KMS-11 (cell line): ENCODE measurements around the gene OSTM1.

Experiments
- H2AFZ ChIP-seq: fragments of 200-600 bp; sonication (generic); 2 replicates; pipeline ENCODE4 v1.6.1; 2016; ENCODE audit warnings: antibody characterized with exemption, mixed run types, low read depth
- H3K27ac ChIP-seq: fragments of 200-600 bp; sonication (generic); 2 replicates; pipeline ENCODE4 v1.6.1; 2016; ENCODE audit warnings: mild to moderate bottlenecking, mixed run types
- H3K27me3 ChIP-seq: fragments of 200-600 bp; sonication (generic); 2 replicates; pipeline ENCODE4 v1.6.1; 2017; ENCODE audit warnings: mild to moderate bottlenecking, low read depth, mixed run types, moderate library complexity; ENCODE audit not compliant: insufficient read depth
- H3K36me3 ChIP-seq: fragments of 200-600 bp; sonication (generic); 2 replicates; pipeline ENCODE4 v1.6.1; 2017; ENCODE audit warnings: mild to moderate bottlenecking, mixed run types; ENCODE audit not compliant: insufficient read depth
- H3K4me1 ChIP-seq: fragments of 200-600 bp; sonication (generic); 2 replicates; pipeline ENCODE4 v1.6.1; 2016; ENCODE audit warnings: mild to moderate bottlenecking, low read depth, mixed run types; ENCODE audit not compliant: poor library complexity, severe bottlenecking
- H3K4me2 ChIP-seq: fragments of 200-600 bp; sonication (generic); 2 replicates; pipeline ENCODE4 v1.7.0; 2016; ENCODE audit warnings: mild to moderate bottlenecking, mixed run types
- H3K4me3 ChIP-seq: fragments of 200-600 bp; sonication (generic); IDR thresholded peaks from 2 replicates; pipeline ENCODE4 v1.6.1; 2017; ENCODE audit warnings: low read depth, low read length, mixed read lengths; ENCODE audit not compliant: insufficient read depth
- H3K79me2 ChIP-seq: fragments of 200-600 bp; sonication (generic); 2 replicates; pipeline ENCODE4 v1.6.1; 2016; ENCODE audit warnings: low read depth, mixed run types; ENCODE audit not compliant: insufficient read depth
- H3K9ac ChIP-seq: fragments of 200-600 bp; sonication (generic); 2 replicates; pipeline ENCODE4 v1.6.1; 2016; ENCODE audit warnings: mild to moderate bottlenecking, mixed run types
- H4K20me1 ChIP-seq: fragments of 200-600 bp; sonication (generic); 2 replicates; pipeline ENCODE4 v1.6.1; 2016; ENCODE audit warnings: mild to moderate bottlenecking, mixed run types; ENCODE audit not compliant: insufficient read depth
- TF ChIP-seq, protein P1 (sequence below): fragments of 200-600 bp; sonication (generic); conservative IDR thresholded peaks from 2 replicates; pipeline ENCODE4 v1.6.1; 2017; ENCODE audit warnings: low read depth, mild to moderate bottlenecking, antibody characterized with exemption, low read length, moderate library complexity, mixed read lengths

OSTM1 gene

DNA sequence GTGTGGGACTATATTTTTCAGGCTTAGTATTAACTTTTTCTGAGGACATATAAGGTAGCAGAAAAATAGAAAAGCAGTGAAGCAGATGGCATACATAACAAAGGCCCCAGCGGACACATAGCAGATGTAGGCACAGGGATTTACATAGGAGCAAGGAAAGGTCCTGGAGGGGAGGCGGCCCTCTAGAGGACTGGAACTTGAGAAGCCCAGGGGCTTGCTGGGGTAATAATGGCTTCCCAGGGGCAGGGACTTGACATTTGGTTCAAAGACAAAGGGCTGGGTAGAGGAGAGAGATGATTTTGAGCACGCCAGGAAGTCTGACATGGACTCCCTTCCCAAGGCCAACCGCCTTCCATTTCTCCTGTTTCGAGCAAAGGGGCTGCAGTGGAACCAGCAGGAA lies 31.7 kb upstream of the OSTM1 start:
- H2AFZ ChIP-seq = no peak overlapping the region
- no peaks in the 10 kb centered on the region for H3K4me1 ChIP-seq
- no peak overlapping the region for H3K27ac ChIP-seq
- H3K9ac ChIP-seq = no peak overlapping the region
- no peaks in the 10 kb centered on the region for H3K36me3 ChIP-seq
- no peak overlapping the region for H3K4me2 ChIP-seq
- H4K20me1 ChIP-seq = no peaks in the 10 kb centered on the region
- TF ChIP-seq, protein P1, sequence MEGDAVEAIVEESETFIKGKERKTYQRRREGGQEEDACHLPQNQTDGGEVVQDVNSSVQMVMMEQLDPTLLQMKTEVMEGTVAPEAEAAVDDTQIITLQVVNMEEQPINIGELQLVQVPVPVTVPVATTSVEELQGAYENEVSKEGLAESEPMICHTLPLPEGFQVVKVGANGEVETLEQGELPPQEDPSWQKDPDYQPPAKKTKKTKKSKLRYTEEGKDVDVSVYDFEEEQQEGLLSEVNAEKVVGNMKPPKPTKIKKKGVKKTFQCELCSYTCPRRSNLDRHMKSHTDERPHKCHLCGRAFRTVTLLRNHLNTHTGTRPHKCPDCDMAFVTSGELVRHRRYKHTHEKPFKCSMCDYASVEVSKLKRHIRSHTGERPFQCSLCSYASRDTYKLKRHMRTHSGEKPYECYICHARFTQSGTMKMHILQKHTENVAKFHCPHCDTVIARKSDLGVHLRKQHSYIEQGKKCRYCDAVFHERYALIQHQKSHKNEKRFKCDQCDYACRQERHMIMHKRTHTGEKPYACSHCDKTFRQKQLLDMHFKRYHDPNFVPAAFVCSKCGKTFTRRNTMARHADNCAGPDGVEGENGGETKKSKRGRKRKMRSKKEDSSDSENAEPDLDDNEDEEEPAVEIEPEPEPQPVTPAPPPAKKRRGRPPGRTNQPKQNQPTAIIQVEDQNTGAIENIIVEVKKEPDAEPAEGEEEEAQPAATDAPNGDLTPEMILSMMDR = no peak
- H3K27me3 ChIP-seq = no peaks in the 10 kb centered on the region
- no peaks in the 10 kb centered on the region for H3K79me2 ChIP-seq
- no peak overlapping the region for H3K4me3 ChIP-seq

DNA sequence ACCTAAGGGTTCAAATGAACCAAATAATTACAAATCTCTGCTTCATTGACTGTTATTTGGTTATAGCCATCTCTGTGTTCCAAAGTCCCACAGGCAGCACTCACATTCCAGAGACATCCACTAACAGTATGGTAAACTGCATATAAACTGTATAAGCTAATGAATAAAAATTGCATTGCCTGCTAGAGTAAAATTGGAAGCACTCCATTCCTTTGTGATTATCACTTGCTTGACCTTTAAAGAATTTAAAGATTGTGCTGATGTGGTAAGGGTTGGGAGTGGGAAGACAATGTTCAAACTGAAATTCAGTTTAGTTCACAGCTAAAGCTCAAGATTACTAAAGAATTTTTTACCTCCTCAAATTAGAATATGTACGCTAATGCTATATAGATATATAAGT lies 31.0 kb upstream of the OSTM1 start:
- Histone ChIP-seq H3K79me2 (no peaks in the 10 kb centered on the region), H3K27me3 (no peaks in the 10 kb centered on the region), H3K4me3 (no peak overlapping the region), H3K36me3 (no peaks in the 10 kb centered on the region), H3K27ac (no peak overlapping the region), H3K9ac (no peak overlapping the region), H3K4me1 (no peaks in the 10 kb centered on the region), H4K20me1 (no peaks in the 10 kb centered on the region), H3K4me2 (no peak overlapping the region), H2AFZ (no peak overlapping the region)
- TF ChIP-seq, protein P1 = no peak

DNA sequence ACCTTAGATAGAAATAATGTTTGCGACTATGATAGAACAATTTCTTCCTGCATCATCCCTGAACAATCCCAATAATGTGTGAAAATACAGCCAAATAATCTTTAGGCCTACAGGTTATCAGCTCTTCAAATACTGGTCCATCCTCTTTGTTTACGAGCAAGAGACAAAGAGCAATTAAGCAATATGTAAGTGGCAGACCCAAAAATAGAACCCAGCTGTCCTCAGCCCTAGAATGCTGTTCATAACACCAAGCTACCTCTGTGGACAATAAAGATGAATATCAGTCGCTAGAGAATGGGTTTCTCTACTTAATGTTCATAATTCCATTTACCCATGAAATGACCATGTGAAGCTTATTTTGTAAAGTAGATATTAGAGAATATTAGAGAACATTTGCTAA lies 28.4 kb upstream of the OSTM1 start:
- Histone ChIP-seq H3K4me1 (no peaks in the 10 kb centered on the region), H3K9ac (no peak overlapping the region)
- TF ChIP-seq, protein P1 = no peak

DNA sequence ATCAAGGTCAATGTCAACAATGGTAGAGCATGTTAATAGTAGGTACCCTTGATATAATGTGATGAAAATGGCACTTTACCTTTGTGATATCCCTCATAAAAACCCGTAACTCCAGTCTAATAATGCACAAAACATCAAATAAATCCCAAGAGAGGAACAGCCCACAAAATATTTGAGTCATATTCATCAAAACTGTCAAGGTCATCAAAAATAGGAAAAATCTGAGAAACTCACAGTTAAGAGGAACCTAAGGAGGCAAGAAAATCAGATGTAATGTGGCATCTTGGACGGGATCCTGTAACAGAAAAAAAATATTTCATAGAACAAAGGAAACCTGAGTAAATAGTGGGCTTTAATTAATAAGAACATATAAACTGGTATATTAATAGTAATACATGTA lies 25.5 kb upstream of the OSTM1 start:
- Histone ChIP-seq H4K20me1 (no peaks in the 10 kb centered on the region), H3K4me2 (no peak overlapping the region), H3K27me3 (no peaks in the 10 kb centered on the region), H3K4me1 (no peaks in the 10 kb centered on the region), H3K27ac (no peak overlapping the region), H2AFZ (no peak overlapping the region), H3K79me2 (no peaks in the 10 kb centered on the region), H3K36me3 (no peaks in the 10 kb centered on the region), H3K9ac (no peak overlapping the region), H3K4me3 (no peak overlapping the region)
- TF ChIP-seq, protein P1 = no peak

More for the DNA sequence above, 28.4 kb upstream of the OSTM1 start:
- no peak overlapping the region for H3K4me2 ChIP-seq
- no peaks in the 10 kb centered on the region for H3K36me3 ChIP-seq
- no peak overlapping the region for H2AFZ ChIP-seq
- no peak overlapping the region for H3K4me3 ChIP-seq
- H3K27me3 ChIP-seq = no peaks in the 10 kb centered on the region
- no peaks in the 10 kb centered on the region for H4K20me1 ChIP-seq
- H3K27ac ChIP-seq = no peak overlapping the region
- no peaks in the 10 kb centered on the region for H3K79me2 ChIP-seq
